HEK293 (cell line): ENCODE measurements around the gene NDST1.

Source experiments
- CTCF ChIA-PET: fragments of 350-600 bp; formaldehyde crosslinking; extraction: SDS; loops from one replicate; lab custom pipeline; 2021; ENCODE audit warnings: antibody characterized with exemption; lab: Yijun Ruan, JAX
- POLR2A ChIA-PET: fragments of 300-600 bp; formaldehyde crosslinking; extraction: SDS; loops from one replicate; lab custom pipeline; 2020; ENCODE audit warnings: antibody characterized with exemption, inconsistent platforms; lab: Yijun Ruan, JAX
- H3K27ac ChIP-seq: fragments of 200-500 bp; sonication (Bioruptor generic); 2 replicates; pipeline ENCODE4 v1.5.1; 2014; ENCODE audit warnings: low read depth, low read length, control low read depth, inconsistent platforms; ENCODE audit errors: extremely low read depth
- H3K36me3 ChIP-seq, 2 experiments: fragments of 200-500 bp in 1 of 2; sonication (Bioruptor generic) in 1 of 2; 1 replicate in 1 of 2; 2 replicates in 1 of 2; pipeline ENCODE4 v1.5.1; 2014 to 2017; ENCODE audit warnings: inconsistent platforms in 2 of 2, low read length in 2 of 2; ENCODE audit not compliant: control insufficient read depth in 2 of 2, insufficient read depth in 1 of 2
- H3K4me1 ChIP-seq: fragments of 200-500 bp; sonication (Bioruptor generic); 2 replicates; pipeline ENCODE4 v1.5.1; 2014; ENCODE audit warnings: mild to moderate bottlenecking, low read length, inconsistent platforms; ENCODE audit not compliant: control insufficient read depth, insufficient read depth
- H3K4me3 ChIP-seq: 2 replicates; pipeline ENCODE4 v1.5.1; 2011; ENCODE audit warnings: low read depth, mild to moderate bottlenecking, control low read depth, low read length, moderate library complexity
- H3K9me3 ChIP-seq: fragments of 200-500 bp; sonication (Bioruptor generic); 2 replicates; pipeline ENCODE4 v1.5.1; 2014; ENCODE audit warnings: low read depth, low read length, inconsistent platforms; ENCODE audit not compliant: control insufficient read depth, insufficient read depth
- GLIS1 ChIP-seq: fragments of 450-650 bp; formaldehyde crosslinking; IDR thresholded peaks from 2 replicates; pipeline ENCODE4 v1.5.1; 2016; ENCODE audit warnings: missing biosample characterization, missing genetic modification characterization
- GLIS2 ChIP-seq: fragments of 450-650 bp; formaldehyde crosslinking; IDR thresholded peaks from 2 replicates; pipeline ENCODE4 v1.5.1; 2016; ENCODE audit warnings: missing biosample characterization, missing genetic modification characterization
- HOXA7 ChIP-seq: sonication (generic); formaldehyde crosslinking; IDR thresholded peaks from 2 replicates; pipeline ENCODE4 v1.8.1; 2022; ENCODE audit warnings: missing genetic modification reagents, borderline replicate concordance
- KLF1 ChIP-seq: fragments of 450-650 bp; formaldehyde crosslinking; IDR thresholded peaks from 2 replicates; pipeline ENCODE4 v1.5.1; 2016; ENCODE audit warnings: missing biosample characterization, missing genetic modification characterization
- OVOL3 ChIP-seq: fragments of 450-650 bp; formaldehyde crosslinking; IDR thresholded peaks from 2 replicates; pipeline ENCODE4 v1.5.1; 2016; ENCODE audit warnings: missing biosample characterization, missing genetic modification characterization
- SALL2 ChIP-seq: fragments of 450-650 bp; formaldehyde crosslinking; IDR thresholded peaks from 2 replicates; pipeline ENCODE4 v1.5.0; 2017; ENCODE audit warnings: missing biosample characterization, mild to moderate bottlenecking, missing genetic modification characterization, borderline replicate concordance
- SCRT1 ChIP-seq: fragments of 450-650 bp; formaldehyde crosslinking; IDR thresholded peaks from 2 replicates; pipeline ENCODE4 v1.5.1; 2016; ENCODE audit warnings: missing biosample characterization, missing genetic modification characterization, borderline replicate concordance
- SP7 ChIP-seq: fragments of 450-650 bp; formaldehyde crosslinking; IDR thresholded peaks from 2 replicates; pipeline ENCODE4 v1.5.1; 2016; ENCODE audit warnings: missing biosample characterization, missing genetic modification characterization
- TSHZ1 ChIP-seq: fragments of 450-650 bp; formaldehyde crosslinking; IDR thresholded peaks from 2 replicates; pipeline ENCODE4 v1.5.1; 2016; ENCODE audit warnings: missing biosample characterization, missing genetic modification characterization, borderline replicate concordance
- ZBTB17 ChIP-seq: fragments of 450-650 bp; formaldehyde crosslinking; IDR thresholded peaks from 2 replicates; pipeline ENCODE4 v1.5.1; 2016; ENCODE audit warnings: missing biosample characterization, missing genetic modification characterization
- ZBTB48 ChIP-seq: fragments of 450-650 bp; formaldehyde crosslinking; IDR thresholded peaks from 2 replicates; pipeline ENCODE4 v1.5.1; 2016; ENCODE audit warnings: missing biosample characterization, missing genetic modification characterization
- ZNF114 ChIP-seq: fragments of 450-650 bp; formaldehyde crosslinking; IDR thresholded peaks from 2 replicates; pipeline ENCODE4 v1.5.0; 2017; ENCODE audit warnings: missing biosample characterization, missing genetic modification characterization
- ZNF121 ChIP-seq: fragments of 450-650 bp; formaldehyde crosslinking; IDR thresholded peaks from 2 replicates; pipeline ENCODE4 v1.5.1; 2016; ENCODE audit warnings: missing biosample characterization, missing genetic modification characterization
- ZNF341 ChIP-seq: fragments of 450-650 bp; formaldehyde crosslinking; IDR thresholded peaks from 2 replicates; pipeline ENCODE4; 2016; ENCODE audit warnings: low read depth, missing biosample characterization, missing genetic modification characterization
- ZNF518A ChIP-seq: fragments of 450-650 bp; formaldehyde crosslinking; conservative IDR thresholded peaks from 2 replicates; pipeline ENCODE4 v1.5.1; 2016; ENCODE audit warnings: low read depth, missing biosample characterization, missing genetic modification characterization
- ZNF521 ChIP-seq: fragments of 450-650 bp; formaldehyde crosslinking; IDR thresholded peaks from 2 replicates; pipeline ENCODE4 v1.5.1; 2017; ENCODE audit warnings: missing biosample characterization, mild to moderate bottlenecking, missing genetic modification characterization
- ZNF544 ChIP-seq: fragments of 450-650 bp; formaldehyde crosslinking; IDR thresholded peaks from 2 replicates; pipeline ENCODE4 v1.5.0; 2017; ENCODE audit warnings: missing biosample characterization, missing genetic modification characterization
- ZNF561 ChIP-seq: fragments of 450-650 bp; IDR thresholded peaks from 2 replicates; pipeline ENCODE4 v1.5.1; 2018; ENCODE audit warnings: missing biosample characterization, missing genetic modification characterization, borderline replicate concordance
- ZNF600 ChIP-seq: fragments of 450-650 bp; formaldehyde crosslinking; IDR thresholded peaks from 2 replicates; pipeline ENCODE4 v1.5.1; 2016; ENCODE audit warnings: missing biosample characterization, missing genetic modification characterization
- ZNF701 ChIP-seq: fragments of 450-650 bp; formaldehyde crosslinking; IDR thresholded peaks from 2 replicates; pipeline ENCODE4 v1.5.1; 2016; ENCODE audit warnings: missing biosample characterization, missing genetic modification characterization
- ZSCAN16 ChIP-seq: fragments of 450-650 bp; formaldehyde crosslinking; IDR thresholded peaks from 2 replicates; pipeline ENCODE4 v1.5.1; 2016; ENCODE audit warnings: missing biosample characterization, missing genetic modification characterization
- ZXDB ChIP-seq: fragments of 450-650 bp; formaldehyde crosslinking; IDR thresholded peaks from 2 replicates; pipeline ENCODE4 v1.5.1; 2016; ENCODE audit warnings: missing biosample characterization, missing genetic modification characterization

Gene NDST1

GRCh38 chr5:150492621-150493020 lies 15.3 kb upstream of the NDST1 start:
- TF ChIP-seq TSHZ1 (tag by site-specific recombination) (no peak), ZBTB48 (tag by site-specific recombination) (peak; percentile 35; the same call in 1 of the 2 replicates), GLIS2 (tag by site-specific recombination) (0 out of 2 replicates have a peak, but pooled peaks have one; percentile 15), ZBTB17 (tag by site-specific recombination) (peak; percentile 54), ZSCAN16 (tag by site-specific recombination) (no peak), SP7 (tag by site-specific recombination) (peak; percentile 15; the same call in 1 of the 2 replicates)
- ChIA-PET CTCF (interaction anchor here (1.0 kb wide), 1 partner anchor 32 kb away, joined by 4 read pairs; no protein-coding TSS in a partner anchor), POLR2A (interaction anchor here (1.2 kb wide), 1 partner anchor 16 kb away, joined by 5 read pairs; no protein-coding TSS in a partner anchor)
- Histone ChIP-seq H3K27ac (no peak overlapping the region), H3K4me1 (peaks cover 28% of the 10 kb centered on the region), H3K4me3 (no peak overlapping the region), H3K9me3 (no peaks in the 10 kb centered on the region), H3K36me3 (peaks cover 0 to 5% of the 10 kb centered on the region in 2 experiments; a peak in 2 of 3 replicates)

- ChIA-PET POLR2A (no interaction called here), CTCF (interaction anchor here (0.6 to 2.3 kb wide), 4 partner anchors 28 to 329 kb away, joined by 3 to 6 read pairs (median 4); no protein-coding TSS in a partner anchor)
- H3K36me3 ChIP-seq: peaks cover 0 to 9% of the 10 kb centered on the region in 2 experiments; a peak in 2 of 3 replicates
- no peak for TF ChIP-seq ZNF600 (tag by site-specific recombination)
- TF ChIP-seq ZNF701 (tag by site-specific recombination): no peak
- TF ChIP-seq ZNF521 (tag by site-specific recombination): no peak
- TF ChIP-seq ZNF121 (tag by site-specific recombination): peak; percentile 78
- no peaks in the 10 kb centered on the region for H3K9me3 ChIP-seq
- no peak overlapping the region for H3K4me3 ChIP-seq
- H3K27ac ChIP-seq: no peak overlapping the region
- peaks cover 27% of the 10 kb centered on the region for H3K4me1 ChIP-seq
Measured at GRCh38 chr5:150496098-150496497, 11.8 kb upstream of the NDST1 start.

GRCh38 chr5:150496534-150496933 lies 11.4 kb upstream of the NDST1 start:
- POLR2A ChIA-PET: interaction anchor here (3.1 kb wide), 1 partner anchor 10 kb away, joined by 11 read pairs; no protein-coding TSS in a partner anchor
- Histone ChIP-seq H3K4me1 (peaks cover 27% of the 10 kb centered on the region), H3K36me3 (peaks cover 0 to 8% of the 10 kb centered on the region in 2 experiments; a peak in 2 of 3 replicates), H3K4me3 (no peak overlapping the region), H3K9me3 (no peaks in the 10 kb centered on the region), H3K27ac (no peak overlapping the region)
- CTCF ChIA-PET: interaction anchor here (1.0 to 2.3 kb wide), 3 partner anchors 17 to 37 kb away, joined by 4 to 6 read pairs (median 5); no protein-coding TSS in a partner anchor
- TF ChIP-seq ZXDB (no peak), KLF1 (tag by site-specific recombination) (peak; percentile 32; the same call in 1 of the 2 replicates), OVOL3 (tag by site-specific recombination) (no peak), ZNF544 (tag by site-specific recombination) (no peak), ZNF518A (tag by site-specific recombination) (no peak), ZNF561 (tag by site-specific recombination) (no peak), GLIS1 (peak; percentile 86), HOXA7 (CRISPR knock-in tag) (no peak), ZNF121 (tag by site-specific recombination) (no peak), SCRT1 (tag by site-specific recombination) (no peak), SALL2 (no peak), ZNF114 (tag by site-specific recombination) (no peak), ZNF341 (tag by site-specific recombination) (no peak)
